Caco-2 (cell line): ENCODE data around the gene CD244. TPM values are rescaled to one million over a fixed set of nuclear protein-coding genes. Genes with fewer than 3 reads are reported as not detected.

ENCODE experiments used
- BruUV-seq: library from RNA; stranded (reverse); fragments of 400-500 nt; replicated peaks from 2 replicates; lab custom pipeline; 2021; lab: Mats Ljungman, UMichigan
- CTCF ChIA-PET: fragments of 300-600 bp; sonication (Branson Sonifier 250); formaldehyde crosslinking; loops from one replicate; lab custom pipeline; 2022; ENCODE audit warnings: antibody characterized with exemption; lab: Charles Lee
- POLR2A ChIA-PET: fragments of 300-600 bp; sonication (Branson Sonifier 250); formaldehyde crosslinking; loops from one replicate; lab custom pipeline; 2022; ENCODE audit warnings: antibody characterized with exemption; lab: Charles Lee
- DNase-seq, 2 experiments: peaks; one replicate each; pipeline versions ENCODE4 v3.0.0 to v3.0.0-alpha.2; 2020 to 2022
- H3K27me3 ChIP-seq: replicated peaks from 2 replicates; pipeline ENCODE4 v1.6.0; 2011; ENCODE audit warnings: low read length; ENCODE audit not compliant: control insufficient read depth, insufficient read depth
- H3K36me3 ChIP-seq: 2 replicates; pipeline ENCODE4 v1.5.1; 2011; ENCODE audit warnings: low read length; ENCODE audit not compliant: control insufficient read depth, insufficient read depth
- H3K4me1 ChIP-seq: fragments of 250-450 bp; sonication (Bioruptor Pico); 2 replicates; pipeline ENCODE4 v1.5.1; 2020; ENCODE audit warnings: mild to moderate bottlenecking
- H3K4me3 ChIP-seq: 2 replicates; pipeline ENCODE4 v1.5.1; 2011; ENCODE audit warnings: low read depth, mild to moderate bottlenecking, control low read depth, low read length
- H3K9me3 ChIP-seq: fragments of 250-450 bp; sonication (Bioruptor Pico); 2 replicates; pipeline ENCODE4 v1.5.1; 2020; ENCODE audit warnings: mild to moderate bottlenecking, moderate library complexity
- H3K27ac Mint-ChIP-seq: one replicate; pipeline ENCODE4 v1.8.0; 2022; ENCODE audit warnings: mixed read lengths; ENCODE audit not compliant: unreplicated experiment
- H3K27me3 Mint-ChIP-seq: one replicate; pipeline ENCODE4 v1.8.0; 2022; ENCODE audit warnings: mixed read lengths; ENCODE audit not compliant: insufficient read depth, unreplicated experiment
- H3K36me3 Mint-ChIP-seq: one replicate; pipeline ENCODE4 v1.8.0; 2022; ENCODE audit warnings: mild to moderate bottlenecking, mixed read lengths; ENCODE audit not compliant: insufficient read depth, unreplicated experiment
- H3K4me1 Mint-ChIP-seq: one replicate; pipeline ENCODE4 v1.8.0; 2022; ENCODE audit warnings: low read depth, mixed read lengths; ENCODE audit not compliant: unreplicated experiment
- H3K4me3 Mint-ChIP-seq: one replicate; pipeline ENCODE4 v1.8.0; 2022; ENCODE audit warnings: mild to moderate bottlenecking, moderate library complexity, mixed read lengths; ENCODE audit not compliant: unreplicated experiment
- H3K9me3 Mint-ChIP-seq: one replicate; pipeline ENCODE4 v1.8.0; 2022; ENCODE audit warnings: mixed read lengths; ENCODE audit not compliant: unreplicated experiment
- intact Hi-C: fragments of 100-400 bp; cut with micrococcal nuclease; formaldehyde crosslinking; loops from one replicate; pipeline ENCODE4 v1.10.0; 2022; ENCODE audit not compliant: unreplicated experiment
- total RNA-seq: library from RNA; stranded (reverse); gene quantifications from 2 replicates; pipeline ENCODE4 v1.2.3, GENCODE V29; 2022
- TF ChIP-seq, protein P1 (sequence below), 2 experiments: fragments of 200-600 bp in 1 of 2; IDR thresholded peaks; 1 replicate in 1 of 2; 2 replicates in 1 of 2; pipeline versions ENCODE4 v1.5.1 to v1.8.0; 2011 to 2022; ENCODE audit warnings: antibody characterized with exemption in 1 of 2, control low read depth in 1 of 2, inconsistent platforms in 1 of 2, low read depth in 1 of 2, low read length in 1 of 2, mild to moderate bottlenecking in 1 of 2, moderate library complexity in 1 of 2; ENCODE audit not compliant: insufficient read depth in 1 of 2, severe bottlenecking in 1 of 2, unreplicated experiment in 1 of 2

The CD244 gene
- total RNA-seq, 1 experiment from 2014 or later = 0.11 TPM

DNA sequence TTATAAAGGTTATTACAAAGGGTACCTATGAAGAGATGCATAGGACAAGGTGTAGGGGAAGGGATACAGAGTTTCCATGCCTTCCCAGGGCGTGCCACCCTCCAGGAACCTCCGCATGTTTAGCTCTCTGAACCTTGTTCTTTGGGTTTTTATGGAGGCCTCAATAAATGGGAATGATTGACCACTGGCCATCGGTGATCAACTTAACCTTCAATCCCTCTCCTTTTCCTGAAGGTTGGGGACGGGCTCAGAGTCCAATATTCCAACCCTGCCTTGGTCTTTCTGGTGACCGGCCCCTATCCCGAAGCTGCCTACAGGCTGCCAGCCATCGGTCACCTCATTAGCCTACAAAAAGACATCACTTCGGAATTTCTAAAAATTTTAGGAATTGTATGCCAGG, 11.7 kb downstream of the CD244 start:
- ChIA-PET CTCF (interaction anchor here (0.6 to 1.0 kb wide), 2 partner anchors 9 to 16 kb away, joined by 3 read pairs; no protein-coding TSS in a partner anchor), POLR2A (no interaction called here)
- TF ChIP-seq, protein P1, sequence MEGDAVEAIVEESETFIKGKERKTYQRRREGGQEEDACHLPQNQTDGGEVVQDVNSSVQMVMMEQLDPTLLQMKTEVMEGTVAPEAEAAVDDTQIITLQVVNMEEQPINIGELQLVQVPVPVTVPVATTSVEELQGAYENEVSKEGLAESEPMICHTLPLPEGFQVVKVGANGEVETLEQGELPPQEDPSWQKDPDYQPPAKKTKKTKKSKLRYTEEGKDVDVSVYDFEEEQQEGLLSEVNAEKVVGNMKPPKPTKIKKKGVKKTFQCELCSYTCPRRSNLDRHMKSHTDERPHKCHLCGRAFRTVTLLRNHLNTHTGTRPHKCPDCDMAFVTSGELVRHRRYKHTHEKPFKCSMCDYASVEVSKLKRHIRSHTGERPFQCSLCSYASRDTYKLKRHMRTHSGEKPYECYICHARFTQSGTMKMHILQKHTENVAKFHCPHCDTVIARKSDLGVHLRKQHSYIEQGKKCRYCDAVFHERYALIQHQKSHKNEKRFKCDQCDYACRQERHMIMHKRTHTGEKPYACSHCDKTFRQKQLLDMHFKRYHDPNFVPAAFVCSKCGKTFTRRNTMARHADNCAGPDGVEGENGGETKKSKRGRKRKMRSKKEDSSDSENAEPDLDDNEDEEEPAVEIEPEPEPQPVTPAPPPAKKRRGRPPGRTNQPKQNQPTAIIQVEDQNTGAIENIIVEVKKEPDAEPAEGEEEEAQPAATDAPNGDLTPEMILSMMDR (IDR thresholded peaks at IDR 0.05; ENCODE audit: insufficient read depth in 1 of 2, low read depth in 1 of 2, low read length in 1 of 2, severe bottlenecking in 1 of 2, unreplicated experiment in 1 of 2) = no peak
- H3K9me3 ChIP-seq = no peaks in the 10 kb centered on the region
- H3K27me3 ChIP-seq = no peaks in the 10 kb centered on the region
- DNase-seq = no peak
- intact Hi-C loops = no loop called here
- no peak overlapping the region for H3K4me3 ChIP-seq
- Mint-ChIP-seq H3K27ac (no peak overlapping the region), H3K4me1 (no peaks in the 10 kb centered on the region), H3K27me3 (no peaks in the 10 kb centered on the region), H3K4me3 (no peak overlapping the region), H3K9me3 (no peaks in the 10 kb centered on the region), H3K36me3 (no peaks in the 10 kb centered on the region)
- BruUV-seq = no TSS peak
- no peaks in the 10 kb centered on the region for H3K36me3 ChIP-seq
- H3K4me1 ChIP-seq = 0 out of 2 replicates have a peak, but pooled peaks cover 3% of the 10 kb centered on the region

DNA sequence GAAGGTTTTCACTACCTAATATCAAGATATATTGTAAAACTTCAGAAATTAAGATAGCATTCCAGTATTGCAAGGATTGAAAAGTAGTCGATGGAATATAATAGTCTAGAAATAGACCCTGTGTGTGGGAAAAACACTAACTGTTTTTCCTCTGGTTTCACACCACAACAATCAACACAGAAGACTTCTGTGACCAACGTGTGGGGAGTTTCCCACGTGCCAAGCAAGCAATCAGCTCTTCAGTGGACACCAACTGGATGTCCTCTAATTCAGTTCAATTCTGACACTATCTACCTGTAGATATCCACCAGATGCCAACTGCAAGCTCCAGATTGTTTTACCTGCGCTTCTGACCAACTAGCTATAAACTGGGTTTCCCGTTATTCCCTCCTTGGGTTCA, 12.1 kb downstream of the CD244 start:
- Mint-ChIP-seq H3K27ac (no peak overlapping the region), H3K27me3 (no peaks in the 10 kb centered on the region), H3K9me3 (peaks cover 2% of the 10 kb centered on the region), H3K36me3 (no peaks in the 10 kb centered on the region), H3K4me3 (no peak overlapping the region), H3K4me1 (no peaks in the 10 kb centered on the region)
- TF ChIP-seq, protein P1 (IDR thresholded peaks at IDR 0.05; ENCODE audit: insufficient read depth in 1 of 2, low read depth in 1 of 2, low read length in 1 of 2, severe bottlenecking in 1 of 2, unreplicated experiment in 1 of 2) = no peak
- ChIA-PET POLR2A (no interaction called here), CTCF (interaction anchor here (0.6 to 1.0 kb wide), 2 partner anchors 9 to 16 kb away, joined by 3 read pairs; no protein-coding TSS in a partner anchor)
- intact Hi-C loops = no loop called here
- BruUV-seq = no TSS peak
- H3K4me1 ChIP-seq = 0 out of 2 replicates have a peak, but pooled peaks cover 3% of the 10 kb centered on the region
- H3K9me3 ChIP-seq = no peaks in the 10 kb centered on the region
- H3K36me3 ChIP-seq = no peaks in the 10 kb centered on the region
- H3K27me3 ChIP-seq = no peaks in the 10 kb centered on the region
- DNase-seq = no peak
- H3K4me3 ChIP-seq = no peak overlapping the region

DNA sequence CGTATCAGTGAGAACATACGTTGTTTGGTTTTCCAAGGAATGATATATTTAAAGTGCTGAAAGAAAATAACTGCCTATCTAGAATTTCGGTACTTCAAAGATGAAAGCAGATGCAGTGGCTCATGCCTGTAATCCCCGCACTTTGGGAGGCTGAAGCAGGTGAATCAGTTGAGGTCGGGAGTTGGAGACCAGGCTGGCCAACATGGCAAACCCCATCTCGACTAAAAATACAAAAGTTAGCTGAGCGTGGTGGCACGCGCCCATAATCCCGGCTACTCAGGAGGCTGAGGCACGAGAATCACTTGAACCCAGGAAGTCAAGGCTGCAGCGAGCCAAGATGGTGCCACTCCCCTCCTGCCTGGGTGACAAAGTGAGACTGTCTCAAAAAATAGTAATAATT, 16.4 kb downstream of the CD244 start:
- Mint-ChIP-seq H3K9me3 (peaks cover 10% of the 10 kb centered on the region), H3K27me3 (no peaks in the 10 kb centered on the region), H3K4me3 (no peak overlapping the region), H3K4me1 (no peaks in the 10 kb centered on the region), H3K27ac (no peak overlapping the region), H3K36me3 (no peaks in the 10 kb centered on the region)
- Histone ChIP-seq H3K4me1 (0 out of 2 replicates have a peak, but pooled peaks cover 3% of the 10 kb centered on the region), H3K4me3 (no peak overlapping the region), H3K36me3 (no peaks in the 10 kb centered on the region), H3K9me3 (peaks cover 4% of the 10 kb centered on the region; the same call in 1 of the 2 replicates), H3K27me3 (no peaks in the 10 kb centered on the region)
- BruUV-seq = no TSS peak
- intact Hi-C loops = no loop called here
- TF ChIP-seq, protein P1 (IDR thresholded peaks at IDR 0.05; ENCODE audit: insufficient read depth in 1 of 2, low read depth in 1 of 2, low read length in 1 of 2, severe bottlenecking in 1 of 2, unreplicated experiment in 1 of 2) = no peak
- CTCF ChIA-PET = no interaction called here
- POLR2A ChIA-PET = no interaction called here
- DNase-seq = no peak
